HCT116 (cell line): ENCODE data around the gene STK11. TPM values are rescaled to one million over a fixed set of nuclear protein-coding genes. Genes with fewer than 3 reads are reported as not detected.

Experiments used
- ATAC-seq: fragments of 200-7000 bp; cut with Tn5 transposase; 2 replicates; pipeline ENCODE4 v1.9.1; 2020; ENCODE audit warnings: mild to moderate bottlenecking, moderate library complexity
- BruUV-seq: library from RNA; stranded (reverse); fragments of 400-500 nt; replicated peaks from 2 replicates; lab custom pipeline; 2021; lab: Mats Ljungman, UMichigan
- CTCF ChIA-PET: fragments of 300-600 bp; sonication (Branson Sonifier 250); formaldehyde crosslinking; loops from one replicate; lab custom pipeline; 2021; ENCODE audit warnings: antibody characterized with exemption; lab: Charles Lee
- POLR2A ChIA-PET: fragments of 300-600, 350-600 bp; sonication (Branson Sonifier 250); formaldehyde crosslinking; loops from one replicate; lab custom pipeline; 2021; ENCODE audit warnings: antibody characterized with exemption; lab: Charles Lee
- RAD21 ChIA-PET, 2 experiments: fragments of 300-600 bp; sonication (Branson Sonifier 250); formaldehyde crosslinking; loops; one replicate each; lab custom pipeline; 2023; ENCODE audit warnings: low total read pairs in 2 of 2; ENCODE audit not compliant: uncharacterized antibody in 2 of 2, unreplicated experiment in 2 of 2, low non-redundant PET in 1 of 2; lab: Charles Lee
- DNase-seq: peaks from one replicate; pipeline ENCODE4 v3.0.0-alpha.2; 2010; ENCODE audit warnings: low read depth, low spot score
- H2AFZ ChIP-seq: fragments of 200-600 bp; shearing (Covaris generic), sonication (generic); 2 replicates; pipeline ENCODE4 v1.6.1; 2017; ENCODE audit warnings: low read depth, mixed run types, mixed read lengths, antibody characterized with exemption, low read length; ENCODE audit not compliant: poor library complexity, severe bottlenecking
- H3K27ac ChIP-seq: 2 replicates; pipeline ENCODE4 v1.5.1; 2012; ENCODE audit warnings: low read depth, low read length
- H3K27me3 ChIP-seq: fragments of 200-600 bp; sonication (generic); 2 replicates; pipeline ENCODE4 v1.6.1; 2016; ENCODE audit warnings: mixed run types, low read length, mixed read lengths; ENCODE audit not compliant: insufficient read depth
- H3K36me3 ChIP-seq, 2 experiments: fragments of 200-500 bp in 1 of 2; fragments of 200-600 bp in 1 of 2; sonication (Bioruptor generic) in 1 of 2; sonication (generic) in 1 of 2; 2 replicates each; pipeline versions ENCODE4 v1.5.1 to v1.6.1; 2014 to 2016; ENCODE audit warnings: low read length in 2 of 2, inconsistent platforms in 1 of 2, mixed read lengths in 1 of 2, mixed run types in 1 of 2; ENCODE audit not compliant: insufficient read depth in 2 of 2, control insufficient read depth in 1 of 2
- H3K4me1 ChIP-seq, 2 experiments: fragments of 200-600 bp in 1 of 2; sonication (generic) in 1 of 2; 2 replicates each; pipeline versions ENCODE4 v1.5.1 to v1.6.1; 2012 to 2017; ENCODE audit warnings: low read length in 2 of 2, inconsistent platforms in 1 of 2, mild to moderate bottlenecking in 1 of 2, mixed read lengths in 1 of 2, mixed run types in 1 of 2, moderate library complexity in 1 of 2; ENCODE audit not compliant: insufficient read depth in 2 of 2, control insufficient read depth in 1 of 2
- H3K4me2 ChIP-seq: fragments of 200-600 bp; sonication (generic); 2 replicates; pipeline ENCODE4 v1.6.1; 2017; ENCODE audit warnings: mixed run types, low read length, mixed read lengths
- H3K4me3 ChIP-seq, 2 experiments: fragments of 200-600 bp in 1 of 2; sonication (generic) in 1 of 2; replicated peaks in 1 of 2; 2 replicates each; pipeline ENCODE4 v1.5.1; 2011 to 2016; ENCODE audit warnings: low read length in 2 of 2, control low read depth in 1 of 2, low read depth in 1 of 2, mild to moderate bottlenecking in 1 of 2, mixed read lengths in 1 of 2, mixed run types in 1 of 2
- H3K79me2 ChIP-seq: fragments of 200-600 bp; sonication (generic); 2 replicates; pipeline ENCODE4 v1.6.1; 2017; ENCODE audit warnings: mild to moderate bottlenecking, mixed run types, low read length, moderate library complexity, mixed read lengths; ENCODE audit not compliant: insufficient read depth
- H3K9ac ChIP-seq: fragments of 200-600 bp; sonication (generic); 2 replicates; pipeline ENCODE4 v1.6.1; 2016; ENCODE audit warnings: low read length, mixed read lengths
- H3K9me2 ChIP-seq: fragments of 200-600 bp; sonication (generic), shearing (Covaris generic); 2 replicates; pipeline ENCODE4 v1.6.1; 2017; ENCODE audit warnings: mixed run types, mild to moderate bottlenecking, moderate library complexity; ENCODE audit not compliant: insufficient read depth
- H3K9me3 ChIP-seq, 2 experiments: fragments of 200-500 bp in 1 of 2; fragments of 200-600 bp in 1 of 2; sonication (Bioruptor generic) in 1 of 2; sonication (generic) in 1 of 2; 2 replicates each; pipeline ENCODE4 v1.6.1; 2014 to 2017; ENCODE audit warnings: low read length in 2 of 2, mixed read lengths in 2 of 2, inconsistent platforms in 1 of 2, low read depth in 1 of 2, mild to moderate bottlenecking in 1 of 2, mixed run types in 1 of 2, moderate library complexity in 1 of 2; ENCODE audit not compliant: control insufficient read depth in 1 of 2, insufficient read depth in 1 of 2
- H4K20me1 ChIP-seq: fragments of 200-600 bp; sonication (generic), shearing (Covaris generic); 2 replicates; pipeline ENCODE4 v1.6.1; 2017; ENCODE audit warnings: mixed run types, mild to moderate bottlenecking, moderate library complexity; ENCODE audit not compliant: insufficient read depth
- CEBPB ChIP-seq: IDR thresholded peaks from 2 replicates; pipeline ENCODE4 v1.6.1; 2012; ENCODE audit warnings: low read depth
- CTCF ChIP-seq, 3 experiments: fragments of 200-600 bp in 1 of 3; sonication (generic) in 1 of 3; IDR thresholded peaks in 2 of 3; conservative IDR thresholded peaks in 1 of 3; 2 replicates each; pipeline ENCODE4 v1.5.1; 2012 to 2017; ENCODE audit warnings: low read depth in 2 of 3, low read length in 2 of 3, antibody characterized with exemption in 1 of 3, borderline replicate concordance in 1 of 3, control low read depth in 1 of 3, mild to moderate bottlenecking in 1 of 3, mixed read lengths in 1 of 3, mixed run types in 1 of 3, moderate library complexity in 1 of 3; ENCODE audit not compliant: insufficient read depth in 1 of 3
- ELF1 ChIP-seq: IDR thresholded peaks from 2 replicates; pipeline ENCODE4 v1.6.1; 2012; ENCODE audit warnings: low read depth, borderline replicate concordance
- EZH2 ChIP-seq: fragments of 200-600 bp; sonication (generic); IDR thresholded peaks from 2 replicates; pipeline ENCODE4 v1.6.1; 2017; ENCODE audit warnings: antibody characterized with exemption, mixed run types
- FOSL1 ChIP-seq: IDR thresholded peaks from 2 replicates; pipeline ENCODE4 v1.6.1; 2012; ENCODE audit warnings: low read depth
- JUND ChIP-seq: IDR thresholded peaks from 2 replicates; pipeline ENCODE4 v1.6.1; 2012
- POLR2AphosphoS5 ChIP-seq: IDR thresholded peaks from 2 replicates; pipeline ENCODE4 v1.6.1; 2011; ENCODE audit warnings: mild to moderate bottlenecking, low read depth, low read length, moderate library complexity
- RAD21 ChIP-seq: IDR thresholded peaks from 2 replicates; pipeline ENCODE4 v1.6.1; 2012; ENCODE audit warnings: low read depth, mild to moderate bottlenecking
- SIN3A ChIP-seq: IDR thresholded peaks from 2 replicates; pipeline ENCODE4 v1.6.1; 2012; ENCODE audit warnings: low read depth
- ZNF274 ChIP-seq: fragments of 200-500 bp; sonication (Bioruptor generic); IDR thresholded peaks from 2 replicates; pipeline ENCODE4 v1.6.1; 2014; ENCODE audit warnings: mild to moderate bottlenecking, low read depth, low read length, inconsistent platforms
- intact Hi-C: fragments of 100-400 bp; cut with micrococcal nuclease; formaldehyde crosslinking; loops from 2 replicates; pipeline ENCODE4 v1.10.0; 2022
- total RNA-seq: library from RNA; stranded (reverse); gene quantifications from one replicate; pipeline ENCODE4 v1.2.1, GENCODE V29; 2021; ENCODE audit not compliant: unreplicated experiment
- TF ChIP-seq, protein P1 (sequence below): IDR thresholded peaks from 2 replicates; pipeline ENCODE4 v1.6.1; 2012

STK11 gene
- total RNA-seq, 1 experiment from 2014 or later: 86.9 TPM

DNA sequence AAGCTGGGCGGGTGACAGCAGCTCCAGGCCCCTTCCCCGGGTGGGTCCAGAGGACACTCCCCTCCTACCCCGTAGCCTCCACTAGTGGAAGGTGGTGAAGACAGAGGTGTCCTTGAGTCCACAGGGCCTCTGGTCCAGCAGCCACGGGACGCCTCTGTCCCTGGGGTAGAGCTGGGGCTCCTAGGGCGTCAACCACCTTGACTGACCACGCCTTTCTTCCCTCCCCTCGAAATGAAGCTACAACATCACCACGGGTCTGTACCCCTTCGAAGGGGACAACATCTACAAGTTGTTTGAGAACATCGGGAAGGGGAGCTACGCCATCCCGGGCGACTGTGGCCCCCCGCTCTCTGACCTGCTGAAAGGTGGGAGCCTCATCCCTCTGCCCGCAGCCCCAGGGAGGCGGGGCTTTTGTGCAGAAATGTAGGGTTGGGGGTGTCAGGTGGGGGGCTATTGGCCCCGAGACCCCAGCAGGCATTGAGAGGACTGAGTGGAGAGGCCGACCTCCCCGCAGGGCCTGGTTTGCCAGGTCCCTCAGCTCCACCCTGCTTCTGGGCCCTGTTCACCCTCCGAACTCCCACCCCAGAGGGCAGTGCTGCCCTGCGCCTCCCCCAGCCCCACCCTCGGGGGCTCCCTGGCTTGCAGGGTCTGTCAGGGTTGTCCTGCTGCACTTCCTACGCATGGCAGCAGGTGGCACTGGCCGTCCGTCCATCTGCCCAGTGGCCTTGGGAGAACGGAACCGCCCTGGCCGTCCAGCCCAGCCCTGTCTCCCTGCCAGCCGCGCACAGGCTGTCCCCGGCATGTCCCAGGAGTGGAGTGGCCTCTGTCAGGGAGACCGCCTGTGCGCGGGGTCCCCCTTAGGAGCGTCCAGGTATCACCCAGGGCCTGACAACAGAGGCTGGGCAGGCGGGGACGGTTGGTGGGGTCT lies 15.7 kb downstream of the STK11 start:
- Histone ChIP-seq H3K4me1 (peaks cover 0 to 22% of the 10 kb centered on the region in 2 experiments; a peak in 2 of 4 replicates), H3K79me2 (peaks cover 40% of the 10 kb centered on the region), H3K27ac (no peak overlapping the region; the same call in 1 of the 2 replicates), H3K27me3 (no peaks in the 10 kb centered on the region), H3K9me3 (no peaks in the 10 kb centered on the region), H2AFZ (no peak overlapping the region), H3K9ac (no peak overlapping the region), H3K4me2 (no peak overlapping the region), H3K36me3 (peaks cover 2 to 6% of the 10 kb centered on the region in 2 experiments; a peak in 2 of 4 replicates), H4K20me1 (no peaks in the 10 kb centered on the region), H3K4me3 (no peak overlapping the region), H3K9me2 (no peaks in the 10 kb centered on the region)
- intact Hi-C loops: no loop called here
- ChIA-PET POLR2A (no interaction called here), CTCF (interaction anchor here (0.6 to 2.4 kb wide), 4 partner anchors 17 to 108 kb away, joined by 3 to 8 read pairs (median 3); no protein-coding TSS in a partner anchor), RAD21 (no interaction called here)
- BruUV-seq: no TSS peak
- peak; percentile 35 for ATAC-seq
- TF ChIP-seq SIN3A (no peak), RAD21 (peak; percentile 53), CTCF (IDR thresholded peaks at IDR 0.05 in 2 of 3, conservative IDR thresholded peaks at IDR 0.05 in 1 of 3; ENCODE audit: borderline replicate concordance in 1 of 3, insufficient read depth in 1 of 3, low read depth in 2 of 3, low read length in 2 of 3) (peak; percentile 23 to 74 (median 58); a peak in 5 of 6 replicates), JUND (no peak)
- DNase-seq: no peak

DNA sequence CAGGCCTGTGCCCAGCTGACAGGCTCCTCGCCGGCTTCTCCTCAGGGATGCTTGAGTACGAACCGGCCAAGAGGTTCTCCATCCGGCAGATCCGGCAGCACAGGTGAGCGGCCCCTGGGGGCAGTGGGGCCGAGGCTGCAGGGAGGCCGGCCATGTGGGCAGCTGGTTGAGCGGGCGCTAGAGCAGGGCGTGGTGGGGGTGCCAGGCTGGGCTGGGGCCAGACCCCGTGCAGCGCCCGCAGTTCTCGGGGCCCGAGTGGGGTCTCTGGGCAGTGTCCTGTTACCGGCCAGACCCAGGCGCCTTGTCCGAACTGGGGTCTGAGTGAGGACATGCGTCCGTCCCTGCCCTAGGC lies 16.3 kb downstream of the STK11 start:
- no TSS peak for BruUV-seq
- POLR2A ChIA-PET: no interaction called here
- Histone ChIP-seq H3K79me2 (peaks cover 34% of the 10 kb centered on the region), H3K4me1 (peaks cover under 1 to 23% of the 10 kb centered on the region in 2 experiments; a peak in 3 of 4 replicates), H3K27ac (no peak overlapping the region; the same call in 1 of the 2 replicates), H3K4me3 (no peak overlapping the region), H3K9me3 (no peaks in the 10 kb centered on the region), H3K36me3 (peaks cover 2 to 6% of the 10 kb centered on the region in 2 experiments; a peak in 2 of 4 replicates), H3K27me3 (no peaks in the 10 kb centered on the region), H2AFZ (no peak overlapping the region), H3K9ac (no peak overlapping the region), H4K20me1 (no peaks in the 10 kb centered on the region), H3K4me2 (no peak overlapping the region), H3K9me2 (no peaks in the 10 kb centered on the region)
- intact Hi-C loops: no loop called here
- ATAC-seq (no peak), DNase-seq (no peak)
- TF ChIP-seq SIN3A (no peak), POLR2AphosphoS5 (no peak), RAD21 (no peak), ELF1 (no peak), CEBPB (no peak), FOSL1 (no peak), ZNF274 (no peak), EZH2 (no peak)
- TF ChIP-seq, protein P1, sequence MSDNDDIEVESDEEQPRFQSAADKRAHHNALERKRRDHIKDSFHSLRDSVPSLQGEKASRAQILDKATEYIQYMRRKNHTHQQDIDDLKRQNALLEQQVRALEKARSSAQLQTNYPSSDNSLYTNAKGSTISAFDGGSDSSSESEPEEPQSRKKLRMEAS: no peak
- RAD21 ChIA-PET: no interaction called here
- CTCF ChIA-PET: interaction anchor here (2.4 kb wide), 1 partner anchor 109 kb away, joined by 8 read pairs; no protein-coding TSS in a partner anchor
